K562 (cell line): Measurements from ENCODE around the gene RNU6-1. TPM values are rescaled to one million over a fixed set of nuclear protein-coding genes. Genes with fewer than 3 reads are reported as not detected.
A peak's percentile ranks its signal among the peaks of the same experiment; 100 is the strongest.

ENCODE experiments used
- ATAC-seq: fragments of 200-7000 bp; cut with Tn5 transposase; 3 replicates; pipeline ENCODE4 v1.9.1; 2020; ENCODE audit warnings: moderate library complexity
- BruUV-seq: library from RNA; stranded (reverse); fragments of 400-500 nt; replicated peaks from 2 replicates; lab custom pipeline; 2021; lab: Mats Ljungman, UMichigan
- CTCF ChIA-PET: fragments of 300-600 bp; formaldehyde crosslinking; extraction: SDS; loops from one replicate; lab custom pipeline; 2021; ENCODE audit warnings: low intra/inter-chr PET ratio; lab: Yijun Ruan, JAX
- POLR2A ChIA-PET: fragments of 300-600, 350-650 bp; sonication (Branson Sonifier 250); formaldehyde crosslinking; extraction: SDS; loops from one replicate; lab custom pipeline; 2021; ENCODE audit warnings: antibody characterized with exemption, inconsistent platforms; lab: Yijun Ruan, JAX
- DNase-seq, 4 experiments: peaks; one replicate each; pipeline versions ENCODE4 v3.0.0 to v3.0.0-alpha.2; 2011 to 2018; ENCODE audit warnings: low spot score in 3 of 4, mixed read lengths in 3 of 4; ENCODE audit errors: extremely low read depth in 1 of 4
- FAIRE-seq: peaks from 2 replicates; lab custom pipeline; 2011; peaks lifted over from hg19 to GRCh38; lab: Jason Lieb, UNC
- H2AFZ ChIP-seq: 2 replicates; pipeline ENCODE4 v1.6.0; 2011; ENCODE audit warnings: low read depth, low read length, control low read depth, inconsistent platforms
- H3K27ac ChIP-seq: fragments of 200-600 bp; 3 replicates; pipeline ENCODE4 v1.8.0; 2011; ENCODE audit warnings: low read depth, mild to moderate bottlenecking, control low read depth, inconsistent platforms, low read length, moderate library complexity, mixed read lengths; ENCODE audit errors: extremely low read depth
- H3K27me3 ChIP-seq, 2 experiments: fragments of 300-600 bp in 1 of 2; 2 replicates in 1 of 2; 3 replicates in 1 of 2; pipeline versions ENCODE4 v1.6.0 to v1.8.0; 2011; ENCODE audit warnings: inconsistent platforms in 2 of 2, low read length in 2 of 2, mild to moderate bottlenecking in 1 of 2, mixed read lengths in 1 of 2, moderate library complexity in 1 of 2; ENCODE audit not compliant: control insufficient read depth in 2 of 2, insufficient read depth in 2 of 2
- H3K36me3 ChIP-seq: fragments of 300-600 bp; 3 replicates; pipeline ENCODE4 v1.8.0; 2011; ENCODE audit warnings: mild to moderate bottlenecking, low read length, inconsistent platforms; ENCODE audit not compliant: control insufficient read depth, insufficient read depth
- H3K4me1 ChIP-seq, 2 experiments: fragments of 200-600 bp in 1 of 2; replicated peaks in 1 of 2; 2 replicates in 1 of 2; 3 replicates in 1 of 2; pipeline versions ENCODE4 v1.5.1 to v1.8.0; 2011; ENCODE audit warnings: inconsistent platforms in 2 of 2, low read length in 2 of 2, mild to moderate bottlenecking in 1 of 2, mixed read lengths in 1 of 2, moderate library complexity in 1 of 2; ENCODE audit not compliant: control insufficient read depth in 2 of 2, insufficient read depth in 2 of 2
- H3K4me2 ChIP-seq: 2 replicates; pipeline ENCODE4 v1.6.1; 2011; ENCODE audit warnings: low read length, control low read depth, inconsistent platforms, mixed read lengths; ENCODE audit not compliant: insufficient read depth
- H3K4me3 ChIP-seq: fragments of 200-600 bp; sonication (generic), shearing (Covaris generic); 2 replicates; pipeline ENCODE4 v1.5.1; 2016; ENCODE audit warnings: control low read depth, inconsistent platforms
- H3K79me2 ChIP-seq: fragments of 200-600 bp; 3 replicates; pipeline ENCODE4 v1.8.0; 2011; ENCODE audit warnings: low read length, inconsistent platforms; ENCODE audit not compliant: control insufficient read depth, insufficient read depth
- H3K9ac ChIP-seq, 2 experiments: 2 replicates each; pipeline versions ENCODE4 v1.6.0 to v1.6.1; 2011; ENCODE audit warnings: low read depth in 2 of 2, low read length in 2 of 2, control low read depth in 1 of 2, inconsistent platforms in 1 of 2, mild to moderate bottlenecking in 1 of 2, mixed read lengths in 1 of 2; ENCODE audit not compliant: insufficient read depth in 1 of 2
- H3K9me1 ChIP-seq: one replicate; pipeline ENCODE4 v1.6.0; 2011; ENCODE audit warnings: inconsistent platforms, mild to moderate bottlenecking, low read length, moderate library complexity; ENCODE audit not compliant: control insufficient read depth, insufficient read depth
- H3K9me3 ChIP-seq: replicated peaks from 2 replicates; pipeline ENCODE4 v1.5.1; 2011; ENCODE audit warnings: low read depth, low read length, inconsistent platforms; ENCODE audit not compliant: control insufficient read depth, insufficient read depth
- H4K20me1 ChIP-seq: replicated peaks from 2 replicates; pipeline ENCODE4 v1.6.1; 2011; ENCODE audit warnings: low read length, inconsistent platforms, mixed read lengths; ENCODE audit not compliant: control insufficient read depth, insufficient read depth
- GMEB1 ChIP-seq: fragments of 250-450 bp; sonication (Bioruptor Pico); IDR thresholded peaks from 2 replicates; pipeline ENCODE4 v1.4.0; 2020; ENCODE audit warnings: mild to moderate bottlenecking
- HES1 ChIP-seq: fragments of 450-650 bp; IDR thresholded peaks from 2 replicates; pipeline ENCODE4 v1.6.1; 2016; ENCODE audit warnings: low read depth, mild to moderate bottlenecking, moderate library complexity
- MCM7 ChIP-seq, 2 experiments: fragments of 450-650 bp; IDR thresholded peaks; 2 replicates each; pipeline ENCODE4 v1.6.1; 2016 to 2018
- PHB2 ChIP-seq: fragments of 450-650 bp; IDR thresholded peaks from 2 replicates; pipeline ENCODE4 v1.6.1; 2017; ENCODE audit warnings: low read depth
- PKNOX1 ChIP-seq: fragments of 450-650 bp; IDR thresholded peaks from 2 replicates; pipeline ENCODE4 v1.6.1; 2016
- ZSCAN29 ChIP-seq: fragments of 450-650 bp; IDR thresholded peaks from 2 replicates; pipeline ENCODE4 v1.6.1; 2017
- WGBS: fragments of 100-300 bp; shearing (Covaris generic); methylation state at CpG from one replicate; pipeline ENCODE4 v1.1.6; 2016; ENCODE audit warnings: low coverage, mixed read lengths; ENCODE audit not compliant: insufficient coverage; ENCODE audit errors: missing lambda C conversion rate; 5-methylcytosine and 5-hydroxymethylcytosine counted together
- in situ Hi-C: fragments of 300-500 bp; cut with MboI; formaldehyde crosslinking; loops from 4 replicates; pipeline ENCODE4 v1.15.0; 2018; ENCODE audit warnings: inconsistent platforms, mixed read lengths
- intact Hi-C: fragments of 100-400 bp; cut with micrococcal nuclease; formaldehyde crosslinking; loops from 2 replicates; pipeline ENCODE4 v1.14.2; 2022
- polyA plus RNA-seq, 8 experiments: library from polyadenylated mRNA; depleted of rRNA in 4 of 8; stranded (reverse) in 5 of 8; unstranded in 3 of 8; fragments of >200 nt; fragmentation: Nextera tagmentation in 2 of 8; fragmentation: Illumina TruSeq in 1 of 8; extraction: Ambion mirVana in 2 of 8; extraction: Trizol in 1 of 8; gene quantifications; 2 replicates each; pipeline versions ENCODE4 v1.2.1 to v1.2.3, GENCODE V29; 2011 to 2014; ENCODE audit warnings: inconsistent platforms in 1 of 8, missing spikeins in 1 of 8
- total RNA-seq, 7 experiments: library from RNA; depleted of rRNA in 6 of 7; stranded (reverse); fragments of >200 nt in 6 of 7; fragmentation: Illumina TruSeq in 2 of 7; extraction: Trizol in 2 of 7; gene quantifications; 2 replicates each; pipeline versions ENCODE4 v1.2.1 to v1.2.3, GENCODE V29; 2011 to 2021; ENCODE audit warnings: low replicate concordance in 1 of 7

Gene RNU6-1
- total and polyA plus RNA-seq, 9 of the 15 experiments (the other 6 are each of a cell fraction or from before 2014, with no cell fraction given) = not detected

GRCh38 chr15:67859331-67859946, 19.6 kb upstream of the RNU6-1 start (continued):
- TF ChIP-seq GMEB1 (no peak), ZSCAN29 (no peak), PHB2 (no peak)

GRCh38 chr15:67857220-67857619, 17.4 kb upstream of the RNU6-1 start:
- H3K9me1 ChIP-seq = no peaks in the 10 kb centered on the region
- H3K4me3 ChIP-seq = no peak overlapping the region
- no peaks in the 10 kb centered on the region for H3K27me3 ChIP-seq
- H4K20me1 ChIP-seq = no peaks in the 10 kb centered on the region
- no peak overlapping the region for H3K27ac ChIP-seq
- in situ Hi-C loops = no loop called here
- WGBS = 56% methylated on average over 3 of the region's 3 CpGs
- BruUV-seq = no TSS peak
- H3K9me3 ChIP-seq = no peaks in the 10 kb centered on the region
- peaks cover 13% of the 10 kb centered on the region in 2 experiments; a peak in 4 of 5 replicates for H3K4me1 ChIP-seq
- TF ChIP-seq PKNOX1 (peak; percentile 17; the same call in 1 of the 2 replicates), MCM7 (IDR thresholded peaks at IDR 0.05) (no peak), HES1 (no peak)
- CTCF ChIA-PET = no interaction called here
- DNase-seq (no peak), FAIRE-seq (peak; percentile 61), ATAC-seq (no peak)
- H3K9ac ChIP-seq = no peak overlapping the region
- H3K36me3 ChIP-seq = no peaks in the 10 kb centered on the region
- H3K79me2 ChIP-seq = no peaks in the 10 kb centered on the region
- 0 out of 2 replicates have a peak overlapping the region, but pooled peaks have one; percentile 58 for H2AFZ ChIP-seq
- intact Hi-C loops = no loop called here
- POLR2A ChIA-PET = interaction anchor here (0.6 kb wide), 1 partner anchor 163 kb away, joined by 3 read pairs; no protein-coding TSS in a partner anchor
- no peak overlapping the region for H3K4me2 ChIP-seq
